GM12865 (cell line): ENCODE measurements around the gene FOXP1.

Experiments used
- DNase-seq: peaks from one replicate; pipeline ENCODE4 v3.0.0; 2010; ENCODE audit warnings: low read depth
- H3K4me3 ChIP-seq: 2 replicates; pipeline ENCODE4 v1.5.1; 2011; ENCODE audit warnings: mild to moderate bottlenecking, low read depth, low read length, control low read depth
- CTCF ChIP-seq: IDR thresholded peaks from 2 replicates; pipeline ENCODE4 v1.5.1; 2011; ENCODE audit warnings: low read length, control low read depth, low read depth, inconsistent platforms; ENCODE audit not compliant: insufficient read depth; ENCODE audit errors: missing control alignments

Gene FOXP1

GRCh38 chr3:71560665-71561064, 22.9 kb downstream of the FOXP1 start:
- no peak for TF ChIP-seq CTCF
- no peak for DNase-seq
- H3K4me3 ChIP-seq = no peak overlapping the region

DNA sequence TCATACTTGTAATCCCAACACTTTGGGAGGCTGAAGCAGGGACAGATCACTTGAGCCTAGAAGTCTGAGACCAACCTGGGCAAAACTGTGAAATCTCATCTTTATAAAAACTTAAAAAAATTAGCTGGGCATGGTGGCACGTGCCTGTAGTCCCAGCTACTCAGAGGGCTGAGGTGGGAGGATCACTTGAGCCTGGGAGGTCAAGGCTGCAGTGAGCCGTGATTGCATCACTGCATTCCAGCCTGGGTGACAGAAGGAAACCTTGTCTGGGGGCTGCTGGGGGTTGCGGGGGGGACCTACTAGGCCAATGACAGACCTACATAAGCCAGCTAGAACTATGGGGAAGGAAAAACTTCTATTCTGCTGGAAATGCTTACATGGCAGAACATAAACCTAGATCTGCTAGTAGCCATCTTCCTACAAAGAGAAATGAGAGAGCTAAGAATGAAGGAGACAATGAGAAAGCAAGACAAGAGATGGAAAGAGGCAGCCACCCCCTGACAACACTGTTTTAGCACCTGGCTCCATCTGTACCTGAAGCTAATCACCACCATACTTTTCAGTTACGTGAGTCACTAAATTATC, 23.9 kb downstream of the FOXP1 start:
- H3K4me3 ChIP-seq = no peak overlapping the region
- DNase-seq = no peak
- TF ChIP-seq CTCF = no peak

DNA sequence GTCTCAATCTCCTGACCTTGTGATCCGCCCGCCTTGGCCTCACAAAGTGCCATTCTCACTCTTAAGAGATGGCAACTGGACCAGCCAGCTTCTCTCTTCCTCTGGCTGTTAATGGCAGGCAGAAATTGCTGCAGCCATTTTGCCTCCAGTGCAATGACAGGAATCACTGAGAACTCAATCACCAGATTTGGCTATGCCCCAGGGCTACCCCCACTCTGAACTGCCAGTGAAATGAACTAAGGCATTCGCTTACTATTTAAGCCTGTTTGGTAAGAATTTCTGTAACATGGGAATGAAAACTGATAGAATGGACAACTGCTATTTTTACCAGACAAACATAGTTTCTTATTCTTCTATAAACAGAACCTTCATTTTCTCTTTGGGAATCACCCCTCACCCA, 24.5 kb downstream of the FOXP1 start:
- no peak for TF ChIP-seq CTCF
- H3K4me3 ChIP-seq = no peak overlapping the region
- DNase-seq = no peak

- no peak overlapping the region for H3K4me3 ChIP-seq
- no peak for TF ChIP-seq CTCF
- no peak for DNase-seq
These were observed 28.9 kb downstream of the FOXP1 start for GRCh38 chr3:71554649-71555048.

GRCh38 chr3:71551311-71551919, 32.1 kb downstream of the FOXP1 start:
- no peak for TF ChIP-seq CTCF
- no peak for DNase-seq
- no peak overlapping the region for H3K4me3 ChIP-seq

- H3K4me3 ChIP-seq = no peak overlapping the region
- DNase-seq = no peak
- no peak for TF ChIP-seq CTCF
These were observed 33.6 kb downstream of the FOXP1 start for GRCh38 chr3:71549951-71550350.
